Activated T-cell treated with anti-CD3 and anti-CD28 coated beads, Interleukin-2, amount 50 U/mL, for 72 hours (primary cell): ENCODE data around the gene MAPRE3. TPM values are rescaled to one million over a fixed set of nuclear protein-coding genes. Genes with fewer than 3 reads are reported as not detected.
A peak's percentile ranks its signal among the peaks of the same experiment; 100 is the strongest.

Experiments used
- ATAC-seq, 2 donors: fragments of 150-1000 bp; cut with Tn5 transposase; replicated peaks in 1 of 2; 2 replicates each; pipeline ENCODE4 v1.10.0; 2021; ENCODE audit warnings: moderate library complexity in 2 of 2, mild to moderate bottlenecking in 1 of 2
- DNase-seq, 2 donors: peaks; one replicate each; pipeline ENCODE4 v3.0.0; 2021 to 2022; ENCODE audit warnings: mixed read lengths in 1 of 2
- H3K27ac Mint-ChIP-seq: one replicate; pipeline ENCODE4 v1.8.0; 2022; ENCODE audit warnings: mild to moderate bottlenecking, moderate library complexity, mixed read lengths
- H3K27me3 Mint-ChIP-seq: one replicate; pipeline ENCODE4 v1.8.0; 2022; ENCODE audit warnings: low read depth, mixed read lengths
- H3K36me3 Mint-ChIP-seq, 2 donors: one replicate each; pipeline ENCODE4 v1.8.0; 2022; ENCODE audit warnings: mixed read lengths in 2 of 2, mild to moderate bottlenecking in 1 of 2; ENCODE audit not compliant: insufficient read depth in 2 of 2
- H3K4me1 Mint-ChIP-seq: one replicate; pipeline ENCODE4 v1.8.0; 2022; ENCODE audit warnings: low read depth, mixed read lengths
- H3K4me3 Mint-ChIP-seq, 2 donors: one replicate each; pipeline ENCODE4 v1.8.0; 2022; ENCODE audit warnings: mild to moderate bottlenecking in 2 of 2, mixed read lengths in 2 of 2, moderate library complexity in 2 of 2
- H3K9me3 Mint-ChIP-seq, 2 donors: one replicate each; pipeline ENCODE4 v1.8.0; 2022; ENCODE audit warnings: mixed read lengths in 2 of 2
- total RNA-seq, 2 donors: library from RNA; stranded (reverse); gene quantifications; one replicate each; pipeline ENCODE4 v1.2.3, GENCODE V29; 2022

Gene MAPRE3
- total RNA-seq, 2 donors from 2014 or later: 4.8 to 5.3 TPM

- no peaks in the 10 kb centered on the region for H3K4me1 Mint-ChIP-seq
- H3K9me3 Mint-ChIP-seq: no peaks in the 10 kb centered on the region
- H3K27me3 Mint-ChIP-seq: peaks cover 6% of the 10 kb centered on the region
- DNase-seq (peak; percentile 42 to 53), ATAC-seq (peak in 1 of 2 donors; percentile 21)
- no peak overlapping the region for H3K27ac Mint-ChIP-seq
- H3K36me3 Mint-ChIP-seq: no peaks in the 10 kb centered on the region
- no peak overlapping the region for H3K4me3 Mint-ChIP-seq
Observed at GRCh38 chr2:27016801-27017325, 46.4 kb downstream of the MAPRE3 start.

GRCh38 chr2:27018142-27018541 lies 47.7 kb downstream of the MAPRE3 start:
- no peak for ATAC-seq
- Mint-ChIP-seq H3K9me3 (no peaks in the 10 kb centered on the region), H3K4me3 (no peak overlapping the region), H3K4me1 (no peaks in the 10 kb centered on the region), H3K36me3 (no peaks in the 10 kb centered on the region), H3K27me3 (no peaks in the 10 kb centered on the region), H3K27ac (no peak overlapping the region)
- DNase-seq: no peak

GRCh38 chr2:27019459-27019858 lies 49.0 kb downstream of the MAPRE3 start:
- DNase-seq: no peak
- Mint-ChIP-seq H3K27me3 (no peaks in the 10 kb centered on the region), H3K4me3 (no peak overlapping the region), H3K36me3 (no peaks in the 10 kb centered on the region), H3K4me1 (no peaks in the 10 kb centered on the region), H3K9me3 (no peaks in the 10 kb centered on the region), H3K27ac (no peak overlapping the region)
- ATAC-seq: no peak

- Mint-ChIP-seq H3K4me3 (no peak overlapping the region), H3K27me3 (no peaks in the 10 kb centered on the region), H3K9me3 (no peaks in the 10 kb centered on the region), H3K36me3 (no peaks in the 10 kb centered on the region), H3K27ac (no peak overlapping the region), H3K4me1 (no peaks in the 10 kb centered on the region)
- no peak for ATAC-seq
- no peak for DNase-seq
Observed at GRCh38 chr2:27019931-27020855, 49.8 kb downstream of the MAPRE3 start.

GRCh38 chr2:27021253-27022049 lies 51.0 kb downstream of the MAPRE3 start:
- Mint-ChIP-seq H3K27ac (no peak overlapping the region), H3K4me3 (no peak overlapping the region), H3K4me1 (no peaks in the 10 kb centered on the region), H3K9me3 (no peaks in the 10 kb centered on the region), H3K36me3 (no peaks in the 10 kb centered on the region), H3K27me3 (no peaks in the 10 kb centered on the region)
- no peak for DNase-seq
- ATAC-seq: no peak

GRCh38 chr2:27023740-27024139 lies 53.3 kb downstream of the MAPRE3 start:
- DNase-seq (no peak), ATAC-seq (no peak)
- Mint-ChIP-seq H3K9me3 (no peaks in the 10 kb centered on the region), H3K27ac (no peak overlapping the region), H3K4me1 (peaks cover 11% of the 10 kb centered on the region), H3K27me3 (no peaks in the 10 kb centered on the region), H3K4me3 (no peak overlapping the region), H3K36me3 (no peaks in the 10 kb centered on the region)

GRCh38 chr2:27024188-27024587 lies 53.8 kb downstream of the MAPRE3 start:
- H3K36me3 Mint-ChIP-seq: no peaks in the 10 kb centered on the region
- H3K4me3 Mint-ChIP-seq: no peak overlapping the region
- ATAC-seq (no peak), DNase-seq (no peak)
- no peaks in the 10 kb centered on the region for H3K27me3 Mint-ChIP-seq
- no peak overlapping the region for H3K27ac Mint-ChIP-seq
- H3K9me3 Mint-ChIP-seq: no peaks in the 10 kb centered on the region
- H3K4me1 Mint-ChIP-seq: peaks cover 16% of the 10 kb centered on the region

GRCh38 chr2:27024812-27025211 lies 54.4 kb downstream of the MAPRE3 start:
- Mint-ChIP-seq H3K27me3 (no peaks in the 10 kb centered on the region), H3K9me3 (no peaks in the 10 kb centered on the region), H3K27ac (no peak overlapping the region), H3K36me3 (no peaks in the 10 kb centered on the region), H3K4me3 (no peak overlapping the region), H3K4me1 (peaks cover 22% of the 10 kb centered on the region)
- DNase-seq: no peak
- no peak for ATAC-seq

GRCh38 chr2:27025281-27025800 lies 54.9 kb downstream of the MAPRE3 start:
- no peak overlapping the region for H3K4me3 Mint-ChIP-seq
- no peak for DNase-seq
- no peaks in the 10 kb centered on the region for H3K9me3 Mint-ChIP-seq
- H3K27me3 Mint-ChIP-seq: no peaks in the 10 kb centered on the region
- H3K27ac Mint-ChIP-seq: no peak overlapping the region
- H3K4me1 Mint-ChIP-seq: peaks cover 27% of the 10 kb centered on the region
- no peak for ATAC-seq
- H3K36me3 Mint-ChIP-seq: no peaks in the 10 kb centered on the region

- Mint-ChIP-seq H3K27me3 (no peaks in the 10 kb centered on the region), H3K27ac (no peak overlapping the region), H3K36me3 (peaks cover 0 to 1% of the 10 kb centered on the region in 2 donors), H3K4me1 (peaks cover 33% of the 10 kb centered on the region), H3K4me3 (no peak overlapping the region), H3K9me3 (no peaks in the 10 kb centered on the region)
- ATAC-seq (no peak), DNase-seq (no peak)
Observed at GRCh38 chr2:27025861-27026851, 55.7 kb downstream of the MAPRE3 start.

GRCh38 chr2:27027211-27027651 lies 56.8 kb downstream of the MAPRE3 start:
- no peak for ATAC-seq
- Mint-ChIP-seq H3K4me1 (peaks cover 44% of the 10 kb centered on the region), H3K36me3 (peaks cover 0 to 1% of the 10 kb centered on the region in 2 donors), H3K27me3 (no peaks in the 10 kb centered on the region), H3K4me3 (no peak overlapping the region), H3K9me3 (no peaks in the 10 kb centered on the region), H3K27ac (no peak overlapping the region)
- no peak for DNase-seq

- H3K9me3 Mint-ChIP-seq: no peaks in the 10 kb centered on the region
- H3K27ac Mint-ChIP-seq: no peak overlapping the region
- peaks cover 4 to 6% of the 10 kb centered on the region in 2 donors for H3K36me3 Mint-ChIP-seq
- no peak for ATAC-seq
- no peaks in the 10 kb centered on the region for H3K27me3 Mint-ChIP-seq
- peaks cover 56% of the 10 kb centered on the region for H3K4me1 Mint-ChIP-seq
- no peak for DNase-seq
- H3K4me3 Mint-ChIP-seq: no peak overlapping the region
Observed at GRCh38 chr2:27029051-27029450, 58.6 kb downstream of the MAPRE3 start.
